Stimulated activated naive B cell treated with anti-CD40 and anti-IgM and Interleukin-4, amounts not matched to agents 10 μg/mL and 1 μg/mL and 100 μg/mL, for 72 hours (primary cell): Measurements from ENCODE around the gene GALNT9.

Source experiments
- ATAC-seq, 2 donors: fragments of 150-1000 bp; cut with Tn5 transposase; replicated peaks; 2 replicates each; pipeline ENCODE4 v1.10.0; 2021; ENCODE audit warnings: moderate library complexity in 1 of 2
- DNase-seq: peaks from one replicate; pipeline ENCODE4 v3.0.0; 2021
- H3K27ac Mint-ChIP-seq: one replicate; pipeline ENCODE4 v1.8.0; 2022; ENCODE audit warnings: mild to moderate bottlenecking, mixed read lengths
- H3K27me3 Mint-ChIP-seq, 2 donors: one replicate each; pipeline ENCODE4 v1.8.0; 2022; ENCODE audit warnings: mixed read lengths in 2 of 2
- H3K36me3 Mint-ChIP-seq, 2 donors: one replicate each; pipeline ENCODE4 v1.8.0; 2022; ENCODE audit warnings: mixed read lengths in 2 of 2, mild to moderate bottlenecking in 1 of 2
- H3K4me1 Mint-ChIP-seq, 2 donors: one replicate each; pipeline ENCODE4 v1.8.0; 2022; ENCODE audit warnings: mixed read lengths in 2 of 2, mild to moderate bottlenecking in 1 of 2
- H3K4me3 Mint-ChIP-seq, 2 donors: one replicate each; pipeline ENCODE4 v1.8.0; 2022; ENCODE audit warnings: mild to moderate bottlenecking in 2 of 2, mixed read lengths in 2 of 2, moderate library complexity in 1 of 2
- H3K9me3 Mint-ChIP-seq, 2 donors: one replicate each; pipeline ENCODE4 v1.8.0; 2022; ENCODE audit warnings: mixed read lengths in 2 of 2, mild to moderate bottlenecking in 1 of 2

GALNT9 gene

DNA sequence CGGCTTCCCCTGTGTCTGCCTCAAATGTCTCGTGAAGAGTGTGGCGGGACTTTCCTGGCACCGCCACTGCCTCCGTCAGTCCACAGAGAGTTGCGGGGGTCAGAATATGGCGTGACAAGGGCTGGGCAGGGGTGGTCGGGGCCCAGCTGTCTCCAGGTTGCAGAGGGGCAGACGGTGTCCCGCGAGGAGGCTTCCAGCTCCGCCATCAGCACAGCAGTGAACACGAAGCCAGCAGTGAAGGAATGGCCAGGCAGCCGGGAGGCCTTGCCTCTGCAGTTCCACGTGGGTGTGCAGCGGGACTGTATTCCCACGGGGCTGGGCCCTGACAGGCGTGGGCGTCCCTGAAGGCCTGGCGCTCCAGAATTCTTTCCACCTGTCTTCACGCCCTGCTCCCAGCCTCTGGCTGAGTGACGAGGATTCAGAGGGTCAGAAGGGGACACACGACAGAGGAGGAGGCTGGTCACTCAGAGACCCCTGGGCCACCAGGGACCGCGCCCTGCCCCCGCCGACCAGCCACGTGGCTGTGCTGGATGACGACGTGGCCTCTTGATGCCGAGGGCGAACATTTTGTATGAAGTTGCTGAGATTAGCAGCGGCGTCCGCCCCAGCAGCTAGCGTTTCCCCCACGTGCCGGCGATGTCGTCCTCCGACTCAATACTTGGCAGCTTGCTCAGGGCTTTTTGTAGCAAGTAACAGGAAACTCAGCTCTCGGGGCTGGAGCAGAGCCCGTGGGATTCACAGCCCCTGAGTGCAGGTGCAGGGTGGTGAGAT lies 25.0 kb upstream of the GALNT9 start:
- Mint-ChIP-seq H3K4me1 (peaks cover 0 to 3% of the 10 kb centered on the region in 2 donors), H3K9me3 (no peaks in the 10 kb centered on the region), H3K27ac (no peak overlapping the region)

DNA sequence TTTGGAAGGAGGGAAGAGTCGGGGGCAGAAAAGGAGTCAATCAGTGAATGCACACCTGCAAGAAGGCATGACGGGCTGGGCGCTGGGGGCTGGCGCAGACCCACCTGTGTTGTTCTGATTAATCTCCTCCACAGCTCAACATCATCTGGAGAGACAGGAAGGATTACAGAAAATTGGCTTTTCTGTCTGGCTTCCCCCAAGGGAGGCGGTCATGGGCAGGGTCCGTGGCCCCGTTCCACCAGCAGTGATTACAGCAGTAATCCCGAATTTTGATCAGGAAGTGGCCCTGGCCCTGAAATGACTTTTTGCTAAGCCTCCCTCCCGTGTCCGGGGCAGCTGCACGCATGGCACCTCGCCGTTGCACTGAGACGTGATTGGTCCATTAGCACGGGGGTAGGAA lies 24.4 kb upstream of the GALNT9 start:
- Mint-ChIP-seq H3K4me3 (no peak overlapping the region), H3K27me3 (peaks cover 0 to 6% of the 10 kb centered on the region in 2 donors), H3K27ac (no peak overlapping the region), H3K36me3 (no peaks in the 10 kb centered on the region), H3K4me1 (peaks cover 0 to 3% of the 10 kb centered on the region in 2 donors), H3K9me3 (no peaks in the 10 kb centered on the region)
- no peak for ATAC-seq
- no peak for DNase-seq

More for the DNA sequence above, 25.0 kb upstream of the GALNT9 start:
- H3K36me3 Mint-ChIP-seq, result no peaks in the 10 kb centered on the region
- peaks cover 0 to 6% of the 10 kb centered on the region in 2 donors for H3K27me3 Mint-ChIP-seq
- H3K4me3 Mint-ChIP-seq, result no peak overlapping the region
- DNase-seq (no peak), ATAC-seq (no peak)

DNA sequence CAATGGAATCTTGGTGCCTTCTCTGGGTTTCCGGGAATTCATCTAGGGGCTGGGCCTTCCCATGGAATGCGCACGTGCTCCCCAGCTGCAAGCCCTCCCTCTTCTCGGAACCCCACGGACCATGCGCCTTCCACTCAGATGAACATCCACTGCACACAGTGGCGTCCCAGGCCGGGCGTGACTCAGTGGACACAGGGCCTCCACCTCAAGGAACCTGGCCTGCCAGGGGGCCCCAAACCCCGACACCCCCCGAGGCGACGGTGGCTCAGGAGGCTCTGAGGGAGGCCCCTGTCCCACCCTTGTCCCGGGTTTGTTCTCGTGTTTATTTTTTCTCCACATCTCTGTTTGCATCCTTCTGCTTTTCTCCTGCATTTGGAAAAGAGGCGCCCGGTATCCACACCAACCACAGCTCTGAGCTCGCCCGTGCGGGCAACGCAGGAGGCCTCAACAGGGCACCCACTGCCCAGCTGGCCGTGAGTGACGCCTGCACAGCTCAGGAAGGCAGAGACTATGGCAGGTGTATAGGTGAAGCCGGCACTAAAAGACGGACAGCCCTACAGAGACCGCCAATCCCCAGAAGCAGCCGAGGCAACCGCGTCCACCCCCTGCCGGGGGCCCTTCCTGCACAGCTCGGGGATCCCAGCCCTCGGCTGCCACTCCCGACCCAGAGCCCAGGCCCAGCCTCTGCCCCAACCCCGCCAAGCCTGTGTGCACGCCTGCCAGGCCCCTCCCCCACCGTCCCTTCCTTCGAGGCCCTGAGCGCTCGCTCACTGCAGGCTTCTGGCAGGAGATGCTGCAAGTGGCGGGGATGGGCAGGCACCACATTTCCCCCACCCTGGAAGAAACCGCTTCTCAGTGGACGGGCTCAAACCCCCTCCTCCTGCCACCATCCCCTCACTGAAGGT lies 23.8 kb upstream of the GALNT9 start:
- Mint-ChIP-seq H3K4me1 (peaks cover 0 to 3% of the 10 kb centered on the region in 2 donors), H3K4me3 (no peak overlapping the region), H3K27ac (no peak overlapping the region), H3K36me3 (no peaks in the 10 kb centered on the region), H3K27me3 (peaks cover 0 to 10% of the 10 kb centered on the region in 2 donors), H3K9me3 (no peaks in the 10 kb centered on the region)
- DNase-seq, result no peak
- no peak for ATAC-seq

DNA sequence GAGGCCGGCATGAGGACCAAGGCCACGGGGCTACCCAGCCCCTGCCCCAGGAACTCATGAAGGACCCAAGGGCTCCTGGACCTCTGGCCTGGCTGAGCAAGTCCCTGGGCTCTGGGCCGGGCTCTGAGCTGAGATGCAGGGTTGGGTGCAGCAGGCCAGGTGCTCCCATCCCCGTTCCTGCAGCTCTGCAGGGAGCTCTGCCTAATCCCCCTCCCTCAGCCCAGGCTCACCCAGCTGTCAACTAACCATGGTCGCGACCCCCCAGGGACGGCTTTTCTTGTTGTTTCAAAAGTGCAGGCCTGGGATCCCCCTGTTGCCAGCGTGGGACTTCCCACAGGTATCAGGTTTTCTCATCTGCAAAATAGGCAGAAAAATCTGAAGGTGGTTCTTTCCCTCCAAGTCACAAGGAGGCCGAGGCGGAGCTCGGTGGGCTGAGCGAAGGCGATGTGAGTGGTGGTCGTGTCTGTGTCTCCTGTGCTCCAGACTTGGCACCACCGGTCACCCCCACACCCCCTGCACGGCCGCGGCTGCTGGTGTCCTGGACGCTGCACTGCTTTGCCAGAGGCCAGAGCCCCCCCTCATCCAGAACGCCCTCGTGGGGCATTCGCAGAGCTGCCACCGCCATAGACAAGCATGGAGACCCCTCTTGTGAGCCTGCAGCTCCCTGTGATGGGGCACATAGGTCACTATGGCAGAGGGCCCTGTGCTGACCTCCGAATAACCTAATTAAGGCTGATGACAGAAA lies 22.5 kb upstream of the GALNT9 start:
- Mint-ChIP-seq H3K27me3 (peaks cover 0 to 13% of the 10 kb centered on the region in 2 donors), H3K36me3 (no peaks in the 10 kb centered on the region), H3K9me3 (no peaks in the 10 kb centered on the region), H3K4me1 (peaks cover 0 to 3% of the 10 kb centered on the region in 2 donors), H3K4me3 (no peak overlapping the region), H3K27ac (no peak overlapping the region)
- DNase-seq, result peak; percentile 43
- ATAC-seq, result peak; percentile 59 to 82

DNA sequence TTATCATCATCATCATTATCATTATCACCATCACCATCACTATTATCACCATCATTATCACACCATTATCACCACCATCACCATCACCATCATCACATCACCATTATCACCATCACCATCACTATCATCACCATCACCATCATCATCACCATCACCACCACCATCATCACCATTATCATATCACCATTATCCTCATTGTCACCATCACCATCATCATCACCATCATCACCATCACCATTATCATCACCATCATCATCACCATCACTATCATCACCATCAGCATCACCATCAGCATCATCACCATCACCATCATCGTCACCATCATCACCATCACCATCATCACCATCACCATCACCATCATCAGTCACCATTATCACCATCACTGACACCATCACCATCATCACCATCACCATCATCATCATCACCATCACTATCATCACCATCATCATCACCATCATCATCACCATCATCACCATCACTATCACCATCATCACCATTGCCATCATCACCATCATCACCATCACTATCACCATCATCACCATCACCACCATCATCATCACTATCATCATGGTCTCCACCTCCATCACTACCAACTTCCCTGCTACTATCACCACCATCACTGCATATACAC lies 20.2 kb upstream of the GALNT9 start:
- no peak for ATAC-seq

DNA sequence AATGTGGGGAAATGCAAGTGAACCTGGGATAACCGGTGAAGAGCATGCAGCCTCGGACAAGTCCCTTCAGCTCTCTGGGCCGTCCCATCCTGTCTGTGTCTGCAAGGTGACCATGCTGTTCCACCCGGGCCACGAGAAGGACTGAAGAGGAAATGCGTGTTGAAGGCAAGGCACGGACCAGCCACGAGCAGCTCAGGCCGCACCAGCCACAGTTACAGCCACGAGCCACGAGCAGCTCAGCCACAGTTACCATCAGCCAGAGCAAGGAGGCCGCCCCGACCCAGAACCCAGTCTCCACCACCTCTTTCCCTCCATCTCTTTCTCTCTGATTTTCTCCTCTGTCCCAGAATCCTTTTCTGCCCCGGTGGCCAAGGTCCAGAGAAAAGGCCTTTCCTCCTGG lies 18.8 kb upstream of the GALNT9 start:
- ATAC-seq (no peak), DNase-seq (no peak)
- Mint-ChIP-seq H3K27ac (no peak overlapping the region), H3K4me3 (no peak overlapping the region), H3K4me1 (peaks cover 0 to 3% of the 10 kb centered on the region in 2 donors), H3K36me3 (no peaks in the 10 kb centered on the region), H3K9me3 (peaks cover 0 to 1% of the 10 kb centered on the region in 2 donors), H3K27me3 (peaks cover 7 to 24% of the 10 kb centered on the region in 2 donors)

More for the DNA sequence above, 20.2 kb upstream of the GALNT9 start:
- no peak overlapping the region for H3K4me3 Mint-ChIP-seq
- no peaks in the 10 kb centered on the region for H3K36me3 Mint-ChIP-seq
- DNase-seq, result no peak
- no peak overlapping the region for H3K27ac Mint-ChIP-seq
- H3K27me3 Mint-ChIP-seq, result peaks cover 5 to 24% of the 10 kb centered on the region in 2 donors
- peaks cover 0 to 3% of the 10 kb centered on the region in 2 donors for H3K4me1 Mint-ChIP-seq
- no peaks in the 10 kb centered on the region for H3K9me3 Mint-ChIP-seq

DNA sequence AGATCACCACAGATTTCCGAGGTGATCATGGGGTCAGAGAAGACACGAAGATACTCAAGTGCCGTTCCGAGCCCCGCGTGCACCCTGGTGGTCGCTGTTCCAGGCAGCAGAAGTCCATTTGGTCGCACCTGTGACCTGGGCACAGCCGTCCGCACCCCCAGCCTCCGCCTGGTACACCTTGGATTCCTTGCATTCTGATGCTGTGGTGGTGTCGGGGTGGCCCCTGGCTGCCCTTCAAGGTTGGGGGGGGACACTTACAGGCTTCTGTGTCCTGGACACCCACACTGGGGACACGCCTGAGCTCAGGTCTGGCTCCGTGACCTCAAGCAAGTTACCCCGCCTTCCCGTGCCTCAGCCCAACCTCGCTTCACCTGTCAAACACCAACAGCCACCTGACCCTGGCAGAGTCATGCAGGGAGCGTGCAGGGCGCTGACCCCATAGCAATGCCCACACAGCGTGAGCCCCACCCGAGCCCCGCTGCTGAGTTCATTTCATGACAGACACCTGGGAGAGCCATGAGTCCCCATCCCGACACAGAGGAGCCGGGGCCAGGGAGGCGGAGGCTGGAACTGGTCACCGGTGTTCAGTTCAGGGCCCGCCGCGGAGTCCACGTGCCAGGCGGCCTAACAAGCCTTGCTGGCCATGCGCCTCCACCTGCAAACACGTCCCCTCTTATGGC lies 17.9 kb upstream of the GALNT9 start:
- Mint-ChIP-seq H3K27ac (no peak overlapping the region), H3K36me3 (no peaks in the 10 kb centered on the region), H3K27me3 (peaks cover 10 to 21% of the 10 kb centered on the region in 2 donors), H3K4me1 (peaks cover 0 to 5% of the 10 kb centered on the region in 2 donors), H3K9me3 (peaks cover 0 to 4% of the 10 kb centered on the region in 2 donors), H3K4me3 (no peak overlapping the region)
- no peak for DNase-seq
- no peak for ATAC-seq

DNA sequence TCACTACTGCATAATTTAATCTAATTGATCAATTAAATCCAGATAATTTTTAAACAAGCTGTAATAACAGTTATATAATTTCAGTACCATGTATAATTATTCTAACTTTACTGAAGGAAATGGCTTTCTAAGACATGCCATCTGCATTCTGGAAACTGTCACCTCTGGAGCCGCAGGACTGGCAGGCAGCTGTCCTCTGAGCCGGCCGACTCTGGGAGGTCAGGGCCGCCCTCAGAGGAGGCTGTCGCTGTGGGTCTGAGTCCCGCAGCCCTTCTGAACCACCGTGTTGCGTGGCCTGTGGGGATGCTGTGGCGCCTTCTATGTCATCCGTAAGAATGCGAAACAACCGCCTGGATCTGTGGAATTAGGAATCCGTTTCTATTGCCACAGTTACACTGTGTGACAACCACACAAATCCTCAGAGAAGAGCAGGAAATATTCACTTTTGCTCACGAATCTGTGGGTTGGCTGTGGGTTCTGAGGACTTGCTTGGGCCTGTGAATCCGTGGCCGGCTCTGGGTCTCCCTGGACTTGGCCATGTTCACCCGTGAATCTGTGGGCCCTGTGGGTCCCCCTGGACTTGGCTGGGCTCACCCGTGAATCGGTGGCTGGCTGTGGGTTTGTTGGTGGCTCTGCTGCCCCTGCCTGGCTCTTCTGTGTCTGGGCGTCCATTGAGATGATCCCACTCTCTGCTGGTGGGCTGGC lies 17.2 kb upstream of the GALNT9 start:
- H3K27me3 Mint-ChIP-seq, result peaks cover 10 to 18% of the 10 kb centered on the region in 2 donors
- ATAC-seq, result no peak
- H3K9me3 Mint-ChIP-seq, result peaks cover 0 to 4% of the 10 kb centered on the region in 2 donors
- no peaks in the 10 kb centered on the region for H3K36me3 Mint-ChIP-seq
- no peak overlapping the region for H3K27ac Mint-ChIP-seq
- DNase-seq, result no peak
- H3K4me1 Mint-ChIP-seq, result peaks cover 0 to 5% of the 10 kb centered on the region in 2 donors
- H3K4me3 Mint-ChIP-seq, result no peak overlapping the region

DNA sequence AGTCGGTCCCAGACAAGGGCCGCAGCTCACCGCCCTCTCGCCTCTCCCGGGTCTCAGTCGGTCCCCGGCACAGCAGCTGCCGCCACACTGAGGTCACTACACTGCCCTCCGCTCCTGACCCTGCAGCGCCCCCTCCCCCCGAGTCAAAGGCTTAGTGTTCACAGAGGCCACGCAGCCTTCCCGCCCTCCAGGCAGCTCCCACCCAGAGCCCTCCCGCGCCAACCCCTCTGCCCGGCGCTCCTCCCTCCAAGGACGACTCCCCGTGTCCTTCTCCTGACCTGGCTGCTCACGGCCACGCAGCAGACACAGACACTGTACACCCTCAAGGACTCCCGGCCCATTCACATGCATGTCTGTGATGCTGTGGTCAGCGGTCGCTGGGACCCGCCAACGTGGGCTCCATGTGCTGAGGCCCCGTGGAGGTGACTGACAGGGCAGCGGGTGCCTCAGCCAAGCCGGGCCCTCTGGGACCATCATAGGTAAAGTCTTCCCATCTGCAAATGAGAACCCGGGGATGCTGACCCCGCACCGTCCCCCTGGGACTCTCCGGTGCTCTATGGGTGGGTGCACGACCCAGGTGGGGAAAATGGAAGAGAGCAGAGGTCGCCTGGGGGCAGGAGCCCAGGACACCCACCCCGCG lies 16.3 kb upstream of the GALNT9 start:
- H3K4me3 Mint-ChIP-seq, result no peak overlapping the region
- no peak for ATAC-seq
- no peak overlapping the region for H3K27ac Mint-ChIP-seq

DNA sequence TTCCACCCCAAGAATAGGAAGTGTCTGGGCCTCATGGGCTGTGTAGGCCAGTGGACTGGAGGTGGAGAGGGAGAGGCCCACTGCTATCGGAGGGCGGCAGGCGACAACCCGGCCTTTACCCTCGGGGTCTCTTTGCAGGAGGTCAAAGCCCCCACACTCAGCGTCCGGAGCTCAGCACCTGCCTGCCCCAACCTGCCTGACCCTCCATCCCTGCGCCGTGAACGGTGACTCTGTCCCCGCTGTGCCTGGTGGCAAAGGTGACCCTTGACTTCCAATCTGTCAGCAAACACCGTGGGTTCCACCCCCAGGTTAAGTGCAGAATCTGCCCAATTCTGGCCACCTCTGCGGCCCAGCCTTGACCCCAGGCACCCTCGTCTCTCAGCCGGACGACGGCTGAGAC lies 15.7 kb upstream of the GALNT9 start:
- ATAC-seq (no peak), DNase-seq (no peak)
- Mint-ChIP-seq H3K27me3 (peaks cover 15 to 32% of the 10 kb centered on the region in 2 donors), H3K4me1 (peaks cover 0 to 2% of the 10 kb centered on the region in 2 donors), H3K27ac (no peak overlapping the region), H3K9me3 (peaks cover 0 to 4% of the 10 kb centered on the region in 2 donors), H3K4me3 (no peak overlapping the region), H3K36me3 (no peaks in the 10 kb centered on the region)

More for the DNA sequence above, 16.3 kb upstream of the GALNT9 start:
- Mint-ChIP-seq H3K4me1 (peaks cover 0 to 2% of the 10 kb centered on the region in 2 donors), H3K36me3 (no peaks in the 10 kb centered on the region), H3K27me3 (peaks cover 14 to 28% of the 10 kb centered on the region in 2 donors), H3K9me3 (peaks cover 0 to 4% of the 10 kb centered on the region in 2 donors)
- no peak for DNase-seq

DNA sequence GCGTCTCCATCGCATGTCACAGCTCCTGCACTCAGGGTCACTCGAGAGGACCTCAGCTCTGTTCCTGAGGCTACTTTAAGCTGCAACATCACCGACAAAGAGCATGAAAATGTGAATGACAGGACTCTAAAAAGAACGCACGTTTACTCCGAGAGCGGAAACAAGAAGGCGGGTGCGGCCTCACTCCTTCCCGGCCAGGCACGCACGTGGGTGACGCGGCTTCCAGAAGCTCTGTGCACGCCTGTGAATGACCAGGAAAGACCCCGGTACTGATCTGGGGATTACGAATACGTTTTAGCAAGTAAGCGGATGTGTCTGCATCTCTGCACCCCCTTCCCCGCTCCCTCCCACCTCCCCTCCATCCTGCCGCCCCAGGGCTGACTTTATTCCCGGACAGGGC lies 15.2 kb upstream of the GALNT9 start:
- H3K36me3 Mint-ChIP-seq, result no peaks in the 10 kb centered on the region
- H3K4me1 Mint-ChIP-seq, result peaks cover 0 to 2% of the 10 kb centered on the region in 2 donors
- no peak overlapping the region for H3K4me3 Mint-ChIP-seq
- DNase-seq (no peak), ATAC-seq (no peak)
- H3K27me3 Mint-ChIP-seq, result peaks cover 15 to 32% of the 10 kb centered on the region in 2 donors
- peaks cover 0 to 4% of the 10 kb centered on the region in 2 donors for H3K9me3 Mint-ChIP-seq
- no peak overlapping the region for H3K27ac Mint-ChIP-seq

DNA sequence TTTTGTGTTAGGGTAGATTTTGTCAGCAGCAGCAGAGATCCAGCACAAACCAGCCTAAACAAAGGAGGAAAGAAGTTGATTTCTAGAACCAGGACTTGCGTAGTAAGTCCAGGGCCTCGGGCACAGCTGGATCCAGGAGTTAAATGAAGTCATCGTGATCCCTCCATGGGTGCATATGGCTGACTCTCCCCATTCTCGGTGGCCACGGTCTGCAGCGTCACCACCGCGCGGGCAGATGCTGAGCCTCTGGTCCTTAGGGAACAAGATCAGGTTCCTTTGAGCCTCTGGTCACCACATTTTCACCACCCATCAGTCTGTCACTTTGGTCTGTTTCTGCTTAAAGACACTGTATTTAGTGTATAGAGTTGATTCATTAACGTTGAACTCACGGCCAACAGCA lies 14.8 kb upstream of the GALNT9 start:
- no peak overlapping the region for H3K4me3 Mint-ChIP-seq
- ATAC-seq, result no peak
- H3K27ac Mint-ChIP-seq, result no peak overlapping the region

More for the DNA sequence above, 14.8 kb upstream of the GALNT9 start:
- peaks cover 15 to 32% of the 10 kb centered on the region in 2 donors for H3K27me3 Mint-ChIP-seq
- H3K9me3 Mint-ChIP-seq, result peaks cover 0 to 4% of the 10 kb centered on the region in 2 donors
- DNase-seq, result no peak
- peaks cover 0 to 2% of the 10 kb centered on the region in 2 donors for H3K4me1 Mint-ChIP-seq
- H3K36me3 Mint-ChIP-seq, result no peaks in the 10 kb centered on the region
